Transverse colon (tissue), 4 donors: ENCODE measurements around the gene RAD21L1. TPM values are rescaled to one million over a fixed set of nuclear protein-coding genes. Genes with fewer than 3 reads are reported as not detected.
A peak's percentile ranks its signal among the peaks of the same experiment; 100 is the strongest.

Experiments used
- DNase-seq: peaks from one replicate; pipeline ENCODE4 v3.0.0-alpha.2; 2019
- H3K27ac ChIP-seq, 4 donors: fragments of 200-600 bp; sonication (generic); 2 replicates each; pipeline ENCODE4 v1.5.1; 2016 to 2018; ENCODE audit warnings: inconsistent platforms in 4 of 4
- H3K27me3 ChIP-seq: fragments of 200-600 bp; sonication (generic); 2 replicates; pipeline ENCODE4 v1.5.1; 2017; ENCODE audit warnings: inconsistent platforms
- H3K36me3 ChIP-seq, 4 donors: fragments of 200-600 bp; sonication (generic); 2 replicates each; pipeline ENCODE4 v1.5.1; 2017 to 2019; ENCODE audit warnings: inconsistent platforms in 4 of 4
- H3K4me1 ChIP-seq, 4 donors: fragments of 200-600 bp; sonication (generic); 2 replicates each; pipeline ENCODE4 v1.5.1; 2017 to 2020; ENCODE audit warnings: inconsistent platforms in 4 of 4
- H3K4me3 ChIP-seq, 4 donors: fragments of 200-600 bp; sonication (generic); 1 replicate in 1 of 4; 2 replicates in 3 of 4; pipeline versions ENCODE4 v1.5.1 to v1.6.1; 2017 to 2019; ENCODE audit warnings: inconsistent platforms in 4 of 4
- H3K9me3 ChIP-seq, 2 donors: fragments of 200-600 bp; sonication (generic); 2 replicates each; pipeline ENCODE4 v1.5.1; 2017 to 2019; ENCODE audit warnings: inconsistent platforms in 2 of 2
- EP300 ChIP-seq: sonication (generic); formaldehyde crosslinking; IDR thresholded peaks from one replicate; pipeline ENCODE4 v1.6.1; 2017; ENCODE audit warnings: antibody characterized with exemption, low read depth
- POLR2A ChIP-seq: fragments of 450-650 bp; IDR thresholded peaks from one replicate; pipeline ENCODE4 v1.6.1; 2016; ENCODE audit warnings: antibody characterized with exemption, mild to moderate bottlenecking, moderate library complexity
- POLR2AphosphoS5 ChIP-seq, 3 donors: sonication (generic); formaldehyde crosslinking; IDR thresholded peaks; one replicate each; pipeline ENCODE4 v1.6.1; 2016; ENCODE audit warnings: antibody characterized with exemption in 3 of 3
- WGBS, 2 donors: methylation state at CpG; one replicate each; pipeline ENCODE4 v1.1.5; 2018; ENCODE audit warnings: low coverage in 1 of 2; 5-methylcytosine and 5-hydroxymethylcytosine counted together
- in situ Hi-C, 4 donors: fragments of 200-750 bp; cut with MboI; loops; one replicate each; pipeline versions ENCODE4 v1.15.0 to v1.15.1; 2017; ENCODE audit warnings: low sequenced_read_pairs in 3 of 4, low pct_ligation_motif_present in 1 of 4, low pct_unique_long_range_greater_than_20kb in 1 of 4
- intact Hi-C: fragments of 100-400 bp; cut with DNase I; formaldehyde crosslinking; loops from one replicate; pipeline ENCODE4 v1.15.1; 2023; ENCODE audit warnings: low total_unique reads
- total RNA-seq, 4 donors: library from RNA; depleted of rRNA; stranded (reverse); fragments of >200 nt; gene quantifications; one replicate each; pipeline ENCODE4 v1.1.0, GENCODE V29; 2016
- TF ChIP-seq, protein P1 (sequence below), 5 experiments: fragments of 200-600 bp in 3 of 5; fragments of 450-650 bp in 2 of 5; sonication (generic) in 3 of 5; IDR thresholded peaks; 1 replicate in 2 of 5; 2 replicates in 3 of 5; pipeline ENCODE4 v1.5.1; 2016 to 2017; ENCODE audit warnings: antibody characterized with exemption in 5 of 5, inconsistent platforms in 3 of 5, mild to moderate bottlenecking in 2 of 5, moderate library complexity in 1 of 5

The RAD21L1 gene
- total RNA-seq, 4 donors from 2014 or later = not detected

DNA sequence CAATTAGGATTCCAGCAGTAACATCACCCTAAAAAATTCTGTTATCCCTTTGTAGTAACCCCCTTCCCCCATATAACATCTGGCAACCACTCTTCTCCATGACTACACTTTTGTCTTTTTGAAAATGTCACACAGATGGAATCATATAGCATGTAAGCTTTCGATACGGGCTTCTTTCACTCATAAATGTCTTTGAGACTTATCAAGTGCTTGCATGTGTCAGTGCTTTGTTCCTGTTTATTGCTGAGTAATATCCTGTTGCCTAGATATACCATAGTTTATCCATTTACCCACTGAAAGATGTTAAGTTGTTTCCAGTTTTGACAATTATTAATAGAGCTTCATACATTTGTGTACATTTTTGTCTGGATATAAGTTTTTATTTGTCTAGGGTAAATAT is 29.8 kb downstream of the RAD21L1 start:
- peaks cover 0 to 2% (median 0%) of the 10 kb centered on the region in 4 donors for H3K4me1 ChIP-seq
- DNase-seq = no peak
- TF ChIP-seq EP300 (no peak), POLR2A (no peak), POLR2AphosphoS5 (IDR thresholded peaks at IDR 0.05) (no peak)
- TF ChIP-seq, protein P1, sequence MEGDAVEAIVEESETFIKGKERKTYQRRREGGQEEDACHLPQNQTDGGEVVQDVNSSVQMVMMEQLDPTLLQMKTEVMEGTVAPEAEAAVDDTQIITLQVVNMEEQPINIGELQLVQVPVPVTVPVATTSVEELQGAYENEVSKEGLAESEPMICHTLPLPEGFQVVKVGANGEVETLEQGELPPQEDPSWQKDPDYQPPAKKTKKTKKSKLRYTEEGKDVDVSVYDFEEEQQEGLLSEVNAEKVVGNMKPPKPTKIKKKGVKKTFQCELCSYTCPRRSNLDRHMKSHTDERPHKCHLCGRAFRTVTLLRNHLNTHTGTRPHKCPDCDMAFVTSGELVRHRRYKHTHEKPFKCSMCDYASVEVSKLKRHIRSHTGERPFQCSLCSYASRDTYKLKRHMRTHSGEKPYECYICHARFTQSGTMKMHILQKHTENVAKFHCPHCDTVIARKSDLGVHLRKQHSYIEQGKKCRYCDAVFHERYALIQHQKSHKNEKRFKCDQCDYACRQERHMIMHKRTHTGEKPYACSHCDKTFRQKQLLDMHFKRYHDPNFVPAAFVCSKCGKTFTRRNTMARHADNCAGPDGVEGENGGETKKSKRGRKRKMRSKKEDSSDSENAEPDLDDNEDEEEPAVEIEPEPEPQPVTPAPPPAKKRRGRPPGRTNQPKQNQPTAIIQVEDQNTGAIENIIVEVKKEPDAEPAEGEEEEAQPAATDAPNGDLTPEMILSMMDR (IDR thresholded peaks at IDR 0.05) = no peak
- peaks cover 28% of the 10 kb centered on the region for H3K27me3 ChIP-seq
- 80 to 85% methylated on average over 2 of the region's 2 CpGs for WGBS, 2 donors
- intact Hi-C loops = no loop called here
- H3K36me3 ChIP-seq = no peaks in the 10 kb centered on the region
- H3K4me3 ChIP-seq = no peak overlapping the region
- in situ Hi-C loops = no loop called here
- no peaks in the 10 kb centered on the region for H3K9me3 ChIP-seq
- H3K27ac ChIP-seq = no peak overlapping the region

DNA sequence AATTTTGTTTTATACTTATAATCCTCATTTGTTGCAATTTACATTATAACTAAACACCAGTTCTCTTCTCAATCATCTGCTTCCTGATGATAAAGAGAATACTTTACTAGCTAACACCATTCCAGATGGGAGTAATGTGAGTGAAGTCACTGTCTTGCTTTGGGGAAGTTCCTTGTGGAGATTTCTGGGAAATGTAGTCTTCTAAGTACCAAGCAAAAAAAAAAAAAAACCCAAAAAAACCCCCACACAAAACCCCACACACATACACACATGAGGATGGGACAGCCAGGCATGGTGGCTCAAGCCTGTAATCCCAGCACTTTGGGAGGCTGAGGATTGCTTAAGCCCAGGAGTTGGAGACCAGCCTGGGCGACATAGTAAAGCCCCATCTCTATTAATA is 38.0 kb downstream of the RAD21L1 start:
- intact Hi-C loops = no loop called here
- Histone ChIP-seq H3K4me1 (peaks cover 0 to 16% (median 14%) of the 10 kb centered on the region in 4 donors), H3K36me3 (no peaks in the 10 kb centered on the region), H3K27ac (no peak overlapping the region), H3K9me3 (no peaks in the 10 kb centered on the region), H3K27me3 (no peaks in the 10 kb centered on the region), H3K4me3 (no peak overlapping the region)
- 60 to 72% methylated on average over 1 of the region's 1 CpG for WGBS, 2 donors
- no peak for DNase-seq
- TF ChIP-seq, protein P1 (IDR thresholded peaks at IDR 0.05) = no peak
- TF ChIP-seq EP300 = no peak
- TF ChIP-seq POLR2A = no peak
- no peak for TF ChIP-seq POLR2AphosphoS5 (IDR thresholded peaks at IDR 0.05)
- in situ Hi-C loops = no loop called here

DNA sequence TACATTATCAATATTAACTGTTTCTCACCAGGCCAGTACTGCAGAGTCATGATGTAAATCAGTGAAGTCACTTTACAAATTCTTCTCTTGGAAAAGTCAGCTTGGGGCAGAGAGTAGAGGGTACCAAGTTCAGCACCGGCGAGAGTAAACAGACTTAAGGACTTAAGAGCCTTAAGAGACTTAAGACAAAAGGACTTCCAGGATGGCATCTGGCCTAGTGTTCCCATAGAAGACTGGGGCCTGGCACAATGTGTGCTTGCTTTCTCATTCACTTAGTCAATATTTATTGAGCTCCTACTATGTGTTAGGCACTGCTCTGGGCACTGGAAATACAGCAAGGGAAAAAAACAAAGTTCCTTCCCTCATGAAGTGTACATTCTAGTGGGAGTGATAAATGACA is 38.9 kb downstream of the RAD21L1 start:
- Histone ChIP-seq H3K36me3 (no peaks in the 10 kb centered on the region), H3K4me1 (peaks cover 0 to 16% (median 14%) of the 10 kb centered on the region in 4 donors), H3K27me3 (no peaks in the 10 kb centered on the region), H3K4me3 (no peak overlapping the region), H3K9me3 (no peaks in the 10 kb centered on the region), H3K27ac (no peak overlapping the region)
- in situ Hi-C loops = no loop called here
- TF ChIP-seq POLR2AphosphoS5 (IDR thresholded peaks at IDR 0.05) (no peak), EP300 (no peak), POLR2A (no peak)
- TF ChIP-seq, protein P1 (IDR thresholded peaks at IDR 0.05) = no peak
- intact Hi-C loops = no loop called here
- DNase-seq = no peak
- WGBS, 2 donors = 58 to 80% methylated on average over 2 of the region's 2 CpGs

DNA sequence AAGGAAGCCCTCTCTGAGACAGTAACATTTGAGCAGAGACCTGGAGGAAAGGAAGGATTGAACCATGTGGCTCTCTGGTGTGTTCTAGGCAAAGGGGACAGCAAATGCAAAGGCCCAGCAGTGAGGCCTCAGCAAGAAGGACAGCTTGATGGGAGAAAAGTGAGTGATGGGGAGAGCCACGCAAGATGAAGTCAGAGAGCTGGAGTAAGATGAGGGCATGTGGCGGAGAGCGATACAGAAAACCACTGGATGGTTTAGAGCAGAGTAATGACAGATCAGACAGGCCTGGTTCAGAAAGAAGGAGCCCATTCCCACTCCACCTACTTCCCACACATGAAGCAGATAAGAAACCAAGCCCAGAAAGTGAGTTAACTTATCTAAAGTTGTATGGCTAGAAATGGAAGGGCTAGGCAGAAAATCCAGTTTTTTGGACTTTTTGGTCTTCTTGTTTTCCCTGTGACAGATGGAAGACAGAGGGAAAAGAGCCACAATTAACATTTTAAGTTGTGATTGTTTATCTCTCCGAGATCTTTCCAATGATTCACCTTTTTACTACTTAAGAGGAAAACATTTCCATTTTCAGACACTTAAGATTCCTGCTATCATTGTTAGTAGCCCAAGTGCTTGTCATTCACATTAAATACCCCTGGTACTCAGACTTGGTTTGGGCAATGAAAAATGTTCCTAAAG is 39.5 kb downstream of the RAD21L1 start:
- peaks cover 0 to 16% (median 14%) of the 10 kb centered on the region in 4 donors for H3K4me1 ChIP-seq
- H3K36me3 ChIP-seq = no peaks in the 10 kb centered on the region
- no peak for DNase-seq
- H3K9me3 ChIP-seq = no peaks in the 10 kb centered on the region
- peak overlapping the region in 3 of 4 donors; percentile 72 to 76 (median 73) for H3K4me3 ChIP-seq
- intact Hi-C loops = no loop called here
- TF ChIP-seq, protein P1 (IDR thresholded peaks at IDR 0.05) = no peak
- TF ChIP-seq EP300 = no peak
- no peak for TF ChIP-seq POLR2A
- TF ChIP-seq POLR2AphosphoS5 (IDR thresholded peaks at IDR 0.05) = no peak
- H3K27me3 ChIP-seq = no peaks in the 10 kb centered on the region
- WGBS, 2 donors = 74 to 80% methylated on average over 3 to 4 of the region's 4 CpGs
- in situ Hi-C loops = no loop called here
- peak overlapping the region; percentile 54 to 76 (median 73) for H3K27ac ChIP-seq
